GM12801 (cell line): ENCODE results near the gene SGMS2.

Experiments
- TF ChIP-seq, protein P1 (sequence below): IDR thresholded peaks from one replicate; pipeline ENCODE4 v1.5.1; 2011; ENCODE audit warnings: control low read depth; ENCODE audit not compliant: insufficient read length; ENCODE audit errors: extremely low read depth

The SGMS2 gene

DNA sequence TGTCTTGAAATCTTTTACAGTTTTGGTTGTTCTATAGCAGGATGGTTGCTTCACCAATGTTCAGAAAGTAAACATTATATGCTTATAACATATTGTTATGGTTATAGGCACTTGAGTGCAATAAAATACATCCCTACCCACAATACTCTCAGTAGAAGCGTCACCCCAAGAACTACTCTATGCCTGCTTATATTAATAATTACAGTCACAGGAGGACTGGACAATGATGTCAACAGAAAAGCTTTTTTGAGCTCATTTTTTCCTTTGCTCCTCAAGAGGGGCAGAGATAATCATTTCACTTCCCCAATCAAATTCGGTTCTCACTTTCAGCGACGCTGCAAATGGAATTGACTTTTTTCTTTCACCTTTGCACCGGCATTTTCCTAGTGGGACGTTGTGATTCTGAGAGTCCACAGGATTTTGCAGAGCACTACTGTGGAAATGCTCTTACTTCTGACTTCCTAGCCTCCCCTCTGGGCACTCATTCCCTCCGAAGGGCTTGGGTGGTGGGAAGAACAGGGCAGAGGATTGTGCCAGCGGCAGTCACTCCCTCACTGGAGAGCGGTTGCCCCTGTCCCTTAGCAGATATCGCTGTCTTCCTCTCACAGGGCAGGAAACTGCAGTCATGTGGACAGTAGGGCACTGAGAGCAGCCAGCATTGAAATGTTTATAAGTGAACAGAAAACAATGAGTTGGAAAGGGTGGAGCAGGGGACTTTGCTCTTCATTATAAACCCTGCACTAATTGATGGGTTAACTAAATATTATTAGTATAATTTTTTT, 24.9 kb upstream of the SGMS2 start:
- TF ChIP-seq, protein P1, sequence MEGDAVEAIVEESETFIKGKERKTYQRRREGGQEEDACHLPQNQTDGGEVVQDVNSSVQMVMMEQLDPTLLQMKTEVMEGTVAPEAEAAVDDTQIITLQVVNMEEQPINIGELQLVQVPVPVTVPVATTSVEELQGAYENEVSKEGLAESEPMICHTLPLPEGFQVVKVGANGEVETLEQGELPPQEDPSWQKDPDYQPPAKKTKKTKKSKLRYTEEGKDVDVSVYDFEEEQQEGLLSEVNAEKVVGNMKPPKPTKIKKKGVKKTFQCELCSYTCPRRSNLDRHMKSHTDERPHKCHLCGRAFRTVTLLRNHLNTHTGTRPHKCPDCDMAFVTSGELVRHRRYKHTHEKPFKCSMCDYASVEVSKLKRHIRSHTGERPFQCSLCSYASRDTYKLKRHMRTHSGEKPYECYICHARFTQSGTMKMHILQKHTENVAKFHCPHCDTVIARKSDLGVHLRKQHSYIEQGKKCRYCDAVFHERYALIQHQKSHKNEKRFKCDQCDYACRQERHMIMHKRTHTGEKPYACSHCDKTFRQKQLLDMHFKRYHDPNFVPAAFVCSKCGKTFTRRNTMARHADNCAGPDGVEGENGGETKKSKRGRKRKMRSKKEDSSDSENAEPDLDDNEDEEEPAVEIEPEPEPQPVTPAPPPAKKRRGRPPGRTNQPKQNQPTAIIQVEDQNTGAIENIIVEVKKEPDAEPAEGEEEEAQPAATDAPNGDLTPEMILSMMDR = no peak

DNA sequence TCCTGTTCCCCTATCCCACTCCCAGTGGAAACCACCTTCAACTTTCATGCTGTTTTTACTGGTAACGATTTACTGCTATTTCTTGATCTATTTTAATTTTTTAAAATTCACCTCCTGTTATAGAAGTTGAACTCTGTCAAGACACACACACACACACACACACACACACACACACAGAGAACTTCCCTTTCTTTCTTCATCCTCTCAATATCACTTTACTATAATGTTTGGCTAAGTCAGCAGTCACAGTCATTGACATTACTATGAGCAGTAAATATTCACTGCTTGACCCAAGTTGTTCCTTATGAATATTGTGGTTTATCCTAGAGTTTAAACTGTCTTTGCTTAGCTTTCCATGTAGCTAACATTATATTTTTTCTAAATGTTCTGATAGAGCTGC, 24.0 kb upstream of the SGMS2 start:
- TF ChIP-seq, protein P1 = no peak

DNA sequence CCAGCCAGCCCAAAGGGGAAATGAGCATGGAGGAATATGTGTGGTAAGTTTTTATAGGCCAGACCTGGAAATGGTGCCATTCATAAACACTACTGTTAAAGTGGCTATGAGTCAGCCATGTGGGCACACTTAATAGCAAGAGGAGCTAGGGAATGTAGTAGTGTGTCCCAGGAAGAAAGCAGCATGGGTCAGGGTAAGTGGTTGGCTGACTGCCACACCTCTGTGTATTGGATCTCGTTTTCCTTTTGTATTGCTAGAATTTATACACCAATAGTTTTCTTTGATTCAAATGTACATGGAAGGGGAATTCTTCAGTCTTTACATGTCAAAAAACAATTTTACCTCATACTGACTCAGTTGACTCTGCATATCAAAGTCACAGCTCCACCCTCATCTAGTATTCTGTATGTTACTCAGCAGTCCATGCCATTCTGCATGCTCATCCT, 22.9 kb upstream of the SGMS2 start:
- TF ChIP-seq, protein P1 = no peak

DNA sequence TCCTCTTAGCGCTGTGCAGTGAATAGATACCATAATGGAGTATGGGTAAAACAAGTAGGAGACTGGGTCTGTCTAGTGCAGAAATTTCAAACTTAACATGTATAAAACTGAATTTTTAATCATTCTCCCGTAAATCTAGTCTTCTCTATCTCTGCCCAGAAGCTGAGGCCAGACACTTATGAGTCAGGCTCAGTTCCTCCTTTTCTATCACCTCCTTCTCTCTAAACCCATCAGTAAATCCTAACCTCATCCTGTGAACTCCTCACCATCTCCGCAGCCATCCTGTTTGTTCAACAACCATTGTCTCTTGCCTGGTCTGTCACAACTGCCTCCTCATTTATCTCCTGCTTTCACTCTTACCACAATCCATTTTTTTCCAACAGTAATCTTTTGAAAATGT, 19.8 kb upstream of the SGMS2 start:
- TF ChIP-seq, protein P1 = no peak

DNA sequence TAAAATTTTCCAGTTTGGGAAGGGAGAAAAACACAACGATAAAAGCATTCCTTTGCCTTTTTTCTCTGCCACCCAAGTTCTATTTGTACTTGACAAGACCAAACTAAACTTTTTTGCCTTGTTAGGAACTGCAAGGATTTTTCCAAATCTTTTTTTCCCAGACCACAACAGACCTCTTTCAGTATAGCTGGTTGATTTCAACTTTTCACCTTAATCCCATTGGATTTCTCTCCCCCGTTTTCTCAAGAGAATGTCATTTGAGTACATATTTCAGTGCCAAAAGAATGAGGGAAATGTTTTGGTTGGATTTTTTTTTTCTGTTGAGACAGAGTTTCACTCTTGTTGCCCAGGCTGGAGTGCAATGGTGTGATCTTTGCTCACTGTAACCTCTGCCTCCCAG, 18.5 kb upstream of the SGMS2 start:
- TF ChIP-seq, protein P1 = no peak

DNA sequence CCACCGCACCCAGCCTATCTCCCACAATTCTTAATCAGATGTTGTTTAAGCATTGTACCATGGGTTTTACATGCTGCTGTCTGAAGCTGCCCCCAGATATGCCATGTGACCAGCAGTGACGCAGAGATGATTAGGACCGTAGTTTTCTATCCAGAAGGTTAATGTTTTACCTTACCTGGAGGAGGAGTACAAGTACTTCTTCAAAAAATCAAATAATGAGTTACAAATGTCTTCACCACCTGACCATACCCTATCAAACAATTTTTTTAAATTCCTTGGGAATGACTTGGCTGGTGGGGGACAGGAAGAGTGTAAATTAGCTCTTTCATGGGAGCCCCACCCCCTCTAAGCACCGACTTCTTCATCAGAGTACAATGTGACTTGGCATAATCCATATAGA, 16.2 kb upstream of the SGMS2 start:
- TF ChIP-seq, protein P1 = no peak

DNA sequence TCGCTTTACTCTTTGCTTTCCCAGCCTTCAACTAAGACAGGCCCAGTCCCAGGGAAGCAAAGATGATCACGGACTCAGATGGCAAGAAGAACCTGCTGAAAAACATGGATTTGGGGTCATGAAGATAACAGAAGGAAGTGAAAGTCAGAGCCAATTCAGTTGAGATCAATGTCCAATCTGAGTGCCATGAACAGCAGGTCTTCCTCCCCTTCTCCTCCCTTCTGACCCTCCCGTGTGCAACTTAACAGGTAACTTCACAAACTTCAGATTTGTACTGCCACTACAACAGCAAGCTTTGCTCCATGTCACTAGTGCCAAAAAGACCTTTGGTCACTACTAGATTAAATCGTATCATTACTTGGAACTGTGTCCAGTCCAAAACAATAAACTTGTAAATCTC, 15.5 kb upstream of the SGMS2 start:
- TF ChIP-seq, protein P1 = no peak
